SH-SY5Y (cell line): ENCODE results near the gene OR2C3.

Experiments used
- GATA2 ChIP-seq: IDR thresholded peaks from 2 replicates; pipeline ENCODE4 v1.6.1; 2011; ENCODE audit warnings: mild to moderate bottlenecking, low read depth, low read length
- GATA3 ChIP-seq: IDR thresholded peaks from 2 replicates; pipeline ENCODE4 v1.6.1; 2011; ENCODE audit warnings: low read depth, mild to moderate bottlenecking, low read length, moderate library complexity

GRCh38 chr1:247574236-247574635, 38.0 kb upstream of the OR2C3 start:
- TF ChIP-seq GATA3 = no peak
- TF ChIP-seq GATA2 = no peak
